Measurements from ENCODE around the gene WDFY3.

DNA sequence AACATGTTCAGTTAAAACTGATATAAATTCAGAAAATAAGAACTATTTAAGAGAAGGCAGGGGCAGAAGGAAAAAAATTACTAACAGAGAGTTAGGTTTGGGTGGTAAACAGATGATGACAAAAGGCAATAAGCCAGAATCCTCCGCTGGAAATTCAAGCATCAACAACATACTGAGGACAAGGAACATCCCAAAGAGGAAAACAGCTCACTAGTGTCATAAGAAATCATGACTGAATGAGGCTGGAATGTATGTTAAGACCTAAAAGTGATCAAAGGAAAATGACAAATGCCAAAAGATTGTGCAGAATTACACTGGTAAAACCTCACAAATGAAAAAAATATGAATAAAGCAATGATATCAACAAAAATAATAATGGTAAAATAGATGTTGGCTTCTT lies 88.4 kb downstream of the WDFY3 start:
- TF ChIP-seq, protein P1, sequence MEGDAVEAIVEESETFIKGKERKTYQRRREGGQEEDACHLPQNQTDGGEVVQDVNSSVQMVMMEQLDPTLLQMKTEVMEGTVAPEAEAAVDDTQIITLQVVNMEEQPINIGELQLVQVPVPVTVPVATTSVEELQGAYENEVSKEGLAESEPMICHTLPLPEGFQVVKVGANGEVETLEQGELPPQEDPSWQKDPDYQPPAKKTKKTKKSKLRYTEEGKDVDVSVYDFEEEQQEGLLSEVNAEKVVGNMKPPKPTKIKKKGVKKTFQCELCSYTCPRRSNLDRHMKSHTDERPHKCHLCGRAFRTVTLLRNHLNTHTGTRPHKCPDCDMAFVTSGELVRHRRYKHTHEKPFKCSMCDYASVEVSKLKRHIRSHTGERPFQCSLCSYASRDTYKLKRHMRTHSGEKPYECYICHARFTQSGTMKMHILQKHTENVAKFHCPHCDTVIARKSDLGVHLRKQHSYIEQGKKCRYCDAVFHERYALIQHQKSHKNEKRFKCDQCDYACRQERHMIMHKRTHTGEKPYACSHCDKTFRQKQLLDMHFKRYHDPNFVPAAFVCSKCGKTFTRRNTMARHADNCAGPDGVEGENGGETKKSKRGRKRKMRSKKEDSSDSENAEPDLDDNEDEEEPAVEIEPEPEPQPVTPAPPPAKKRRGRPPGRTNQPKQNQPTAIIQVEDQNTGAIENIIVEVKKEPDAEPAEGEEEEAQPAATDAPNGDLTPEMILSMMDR (IDR thresholded peaks at IDR 0.05), result no peak
- no peak for TF ChIP-seq EZH2 (IDR thresholded peaks at IDR 0.05; ENCODE audit: borderline replicate concordance, insufficient read depth, low read depth, low read length, poor library complexity, severe bottlenecking)

Measured in B cell (primary cell).